Activated CD4-positive, alpha-beta T cell treated with anti-CD3 and anti-CD28 coated beads, Interleukin-2, amount 10 ng/mL, durations not matched to agents 24 days and 14 days (primary cell): Measurements from ENCODE around the gene AFAP1L1. TPM values are rescaled to one million over a fixed set of nuclear protein-coding genes. Genes with fewer than 3 reads are reported as not detected.

Source experiments
- DNase-seq: peaks from one replicate; pipeline ENCODE4 v3.0.0; 2022
- H3K27ac Mint-ChIP-seq: one replicate; pipeline ENCODE4 v1.8.0; 2022; ENCODE audit warnings: mild to moderate bottlenecking, mixed read lengths
- H3K27me3 Mint-ChIP-seq: one replicate; pipeline ENCODE4 v1.8.0; 2022; ENCODE audit warnings: mixed read lengths
- H3K36me3 Mint-ChIP-seq: one replicate; pipeline ENCODE4 v1.8.0; 2022; ENCODE audit warnings: low read depth, mild to moderate bottlenecking, mixed read lengths
- H3K4me1 Mint-ChIP-seq: one replicate; pipeline ENCODE4 v1.8.0; 2021; ENCODE audit warnings: mixed read lengths
- H3K4me3 Mint-ChIP-seq: one replicate; pipeline ENCODE4 v1.8.0; 2022; ENCODE audit warnings: mild to moderate bottlenecking, moderate library complexity, mixed read lengths
- H3K9me3 Mint-ChIP-seq: one replicate; pipeline ENCODE4 v1.8.0; 2021; ENCODE audit warnings: mixed read lengths
- intact Hi-C: fragments of 100-400 bp; cut with micrococcal nuclease; formaldehyde crosslinking; loops from one replicate; pipeline ENCODE4 v1.15.1; 2023
- total RNA-seq: library from RNA; stranded (reverse); gene quantifications from 2 replicates; pipeline ENCODE4 v1.2.3, GENCODE V29; 2022

The AFAP1L1 gene
- not detected in 2 replicates for total RNA-seq

DNA sequence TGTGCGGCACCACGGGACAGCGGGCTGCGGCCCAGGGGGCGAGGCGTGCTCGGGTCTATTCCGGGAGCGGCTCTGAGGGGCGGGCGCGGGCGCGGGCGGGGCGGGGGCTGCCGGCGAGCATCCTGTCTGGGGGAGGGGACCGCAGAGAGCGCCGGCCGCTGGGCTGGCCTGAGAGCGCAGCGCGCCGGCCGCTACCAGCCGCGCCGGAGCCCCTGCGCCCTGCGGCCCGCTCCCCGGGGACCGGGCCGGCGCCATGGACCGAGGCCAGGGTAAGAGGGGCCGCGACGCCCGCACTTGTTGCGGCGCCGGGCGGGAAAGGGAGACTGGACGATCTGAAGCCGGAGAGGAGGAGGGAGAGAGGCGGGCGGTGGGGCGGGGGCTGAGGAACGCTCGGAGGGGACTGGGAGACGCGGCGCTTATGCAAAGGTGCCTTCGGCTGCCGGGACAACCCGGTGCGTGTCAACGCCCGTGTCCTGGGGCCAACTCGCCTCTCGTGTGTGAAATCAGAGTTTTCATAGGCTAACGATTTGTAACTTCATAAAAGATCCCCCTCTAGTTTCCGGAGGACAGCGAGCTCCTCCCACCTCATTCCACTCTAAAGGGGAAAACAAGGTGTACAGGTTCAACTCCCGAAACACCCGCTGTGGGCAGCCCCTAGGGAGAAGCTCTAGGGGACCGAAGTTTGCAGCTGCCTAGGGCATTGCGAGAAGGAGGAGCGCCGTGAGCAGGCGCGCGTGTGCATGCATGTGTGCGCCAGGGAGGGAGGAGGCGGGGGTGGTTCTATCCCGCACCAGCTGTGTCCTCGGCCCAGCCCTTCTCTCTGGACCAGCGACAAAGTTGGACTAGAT lies at the start of gene AFAP1L1:
TSS of gene AFAP1L1 (plus strand) at position 144 of the 848 bp plus-strand sequence. CDS start at position 254, 110 bp downstream.
- DNase-seq, result peak; percentile 66
- Mint-ChIP-seq H3K27ac (no peak within 1 kb of the TSS), H3K27me3 (peaks cover 64% of the 10 kb centered on the region), H3K36me3 (no peaks in the 10 kb centered on the region), H3K4me1 (peaks cover 6% of the 10 kb centered on the region), H3K9me3 (no peaks in the 10 kb centered on the region), H3K4me3 (peak within 1 kb of the TSS; percentile 82)
- intact Hi-C loops, result no loop called here

DNA sequence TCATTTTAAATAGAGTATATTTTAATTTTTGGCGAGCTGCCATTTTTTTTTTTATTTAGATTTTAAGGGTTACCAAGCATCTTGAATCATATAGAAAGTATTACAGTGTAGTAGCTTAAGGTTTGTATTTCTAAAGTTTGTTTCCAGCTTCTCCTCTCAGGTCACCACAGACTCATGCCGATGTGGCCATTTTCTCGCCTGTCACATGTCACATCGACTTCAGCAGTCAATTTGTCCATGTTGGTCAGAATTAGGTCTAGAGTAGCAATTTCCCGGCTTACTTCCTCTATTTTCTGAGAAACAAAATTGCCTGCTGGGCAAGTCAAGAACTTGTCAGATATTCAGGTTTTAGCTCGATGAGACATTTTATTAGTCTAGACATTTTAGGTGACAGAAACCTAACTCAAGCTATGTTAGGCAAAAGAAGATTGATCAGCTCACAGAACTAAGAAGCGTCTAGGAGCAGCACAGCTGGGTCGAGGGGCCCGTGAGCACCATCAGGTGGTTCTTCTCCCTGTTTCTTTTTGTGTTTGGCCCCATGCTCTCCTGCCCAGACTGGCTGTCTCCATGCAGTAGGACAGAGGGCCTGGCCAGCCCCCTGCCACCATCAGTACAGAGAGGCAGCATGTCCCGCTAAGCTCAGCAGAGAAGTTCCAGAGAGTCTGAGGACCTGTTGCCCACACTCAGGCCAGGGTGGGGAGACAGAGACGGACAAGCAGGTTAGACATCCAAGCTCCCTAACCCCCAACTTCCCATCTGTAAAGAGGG lies 48.4 kb upstream of the AFAP1L1 start:
- no peaks in the 10 kb centered on the region for H3K9me3 Mint-ChIP-seq
- intact Hi-C loops, result no loop called here
- no peaks in the 10 kb centered on the region for H3K36me3 Mint-ChIP-seq
- no peak overlapping the region for H3K4me3 Mint-ChIP-seq
- H3K4me1 Mint-ChIP-seq, result no peaks in the 10 kb centered on the region
- DNase-seq, result no peak
- no peak overlapping the region for H3K27ac Mint-ChIP-seq
- H3K27me3 Mint-ChIP-seq, result no peaks in the 10 kb centered on the region

DNA sequence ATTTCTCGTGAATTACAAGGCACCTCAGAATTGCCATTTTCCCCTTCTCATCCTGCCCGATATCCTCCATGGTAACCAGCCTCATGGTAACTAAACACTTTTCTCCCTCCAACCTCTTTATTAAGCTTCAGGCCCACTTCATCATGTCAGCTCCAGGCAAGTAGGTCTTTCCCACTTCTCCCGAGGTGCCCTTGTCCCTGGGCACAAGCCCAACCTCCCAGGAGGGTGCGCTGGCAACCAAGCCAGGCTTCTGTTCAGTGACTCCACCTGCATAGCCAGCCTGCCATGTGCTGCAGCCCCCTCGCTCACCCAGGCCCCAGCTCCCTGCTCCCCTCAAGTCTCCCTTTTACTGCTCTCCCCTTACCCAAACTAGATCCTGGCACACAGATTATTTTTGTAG lies 47.4 kb upstream of the AFAP1L1 start:
- H3K9me3 Mint-ChIP-seq, result no peaks in the 10 kb centered on the region
- no peaks in the 10 kb centered on the region for H3K36me3 Mint-ChIP-seq
- intact Hi-C loops, result no loop called here
- no peak overlapping the region for H3K4me3 Mint-ChIP-seq
- no peak for DNase-seq
- H3K27me3 Mint-ChIP-seq, result peaks cover 4% of the 10 kb centered on the region
- H3K4me1 Mint-ChIP-seq, result peaks cover 2% of the 10 kb centered on the region
- no peak overlapping the region for H3K27ac Mint-ChIP-seq

DNA sequence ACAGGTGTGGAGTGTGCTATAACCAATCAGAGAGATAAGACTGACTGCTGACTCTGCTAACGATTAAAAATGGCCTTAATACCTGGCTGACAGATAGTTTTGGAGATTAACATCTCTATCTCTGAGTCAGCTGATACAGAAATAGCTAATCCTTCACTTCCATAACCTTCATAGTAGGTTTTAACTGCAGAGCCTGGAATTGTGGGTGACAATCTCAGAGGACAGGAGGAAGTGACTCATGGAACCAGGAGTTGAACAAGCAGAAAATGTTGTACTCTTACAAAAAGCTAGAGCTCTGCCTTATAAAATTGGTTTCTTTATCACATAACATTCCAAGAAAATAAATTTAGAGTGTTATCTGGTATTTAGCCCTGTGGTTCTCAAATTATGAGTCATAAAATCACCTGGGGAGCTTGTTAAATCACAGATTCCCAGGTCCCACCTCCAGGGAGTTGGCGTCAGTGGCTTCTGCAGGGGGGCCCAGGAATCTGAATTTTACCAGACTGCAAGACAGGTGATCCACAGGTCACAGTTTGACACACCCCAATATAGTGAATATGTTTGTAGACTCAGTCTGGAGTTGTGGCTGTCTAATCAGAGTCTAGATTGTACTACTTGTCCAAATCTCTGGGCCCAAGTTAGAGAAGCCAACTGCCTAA lies 44.4 kb upstream of the AFAP1L1 start:
- intact Hi-C loops, result no loop called here
- DNase-seq, result no peak
- no peaks in the 10 kb centered on the region for H3K9me3 Mint-ChIP-seq

DNA sequence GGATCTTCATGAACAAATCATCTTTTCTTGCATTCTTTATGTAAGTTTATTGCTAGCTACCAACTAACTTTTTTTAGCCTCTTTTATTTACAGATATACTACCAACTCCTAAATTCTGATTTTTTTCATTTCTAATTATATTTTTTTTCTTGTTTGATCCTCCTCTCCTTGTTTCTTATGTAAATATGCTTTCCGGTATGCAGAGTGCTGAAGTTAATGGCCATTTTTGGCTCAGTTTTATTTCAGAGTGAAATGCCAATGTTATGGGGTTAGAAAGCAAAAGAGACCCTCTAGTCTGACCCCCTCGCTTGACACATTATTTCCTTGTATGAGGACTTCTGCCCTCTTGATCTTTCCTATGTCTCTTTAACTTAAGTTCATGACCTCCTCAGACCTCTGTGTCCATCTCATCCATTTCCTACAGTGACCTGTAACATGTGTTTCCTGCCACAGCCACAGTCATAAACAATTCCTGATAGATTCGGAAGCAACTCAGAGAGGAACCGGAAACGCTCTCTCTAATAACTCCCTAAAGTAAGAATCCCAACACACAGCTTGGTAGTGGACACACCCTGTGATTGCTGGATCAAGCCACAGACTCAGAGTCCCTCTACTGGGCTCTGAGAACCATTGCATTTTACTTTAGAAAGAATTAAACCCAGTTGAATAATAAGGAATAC lies 42.9 kb upstream of the AFAP1L1 start:
- peaks cover 17% of the 10 kb centered on the region for H3K27me3 Mint-ChIP-seq
- no peak overlapping the region for H3K4me3 Mint-ChIP-seq
- H3K9me3 Mint-ChIP-seq, result no peaks in the 10 kb centered on the region
- H3K27ac Mint-ChIP-seq, result no peak overlapping the region
- no peak for DNase-seq
- intact Hi-C loops, result no loop called here
- H3K4me1 Mint-ChIP-seq, result peaks cover 2% of the 10 kb centered on the region
- H3K36me3 Mint-ChIP-seq, result no peaks in the 10 kb centered on the region

More for the DNA sequence above, 44.4 kb upstream of the AFAP1L1 start:
- Mint-ChIP-seq H3K4me3 (no peak overlapping the region), H3K27ac (no peak overlapping the region), H3K4me1 (peaks cover 2% of the 10 kb centered on the region), H3K36me3 (no peaks in the 10 kb centered on the region), H3K27me3 (peaks cover 7% of the 10 kb centered on the region)

DNA sequence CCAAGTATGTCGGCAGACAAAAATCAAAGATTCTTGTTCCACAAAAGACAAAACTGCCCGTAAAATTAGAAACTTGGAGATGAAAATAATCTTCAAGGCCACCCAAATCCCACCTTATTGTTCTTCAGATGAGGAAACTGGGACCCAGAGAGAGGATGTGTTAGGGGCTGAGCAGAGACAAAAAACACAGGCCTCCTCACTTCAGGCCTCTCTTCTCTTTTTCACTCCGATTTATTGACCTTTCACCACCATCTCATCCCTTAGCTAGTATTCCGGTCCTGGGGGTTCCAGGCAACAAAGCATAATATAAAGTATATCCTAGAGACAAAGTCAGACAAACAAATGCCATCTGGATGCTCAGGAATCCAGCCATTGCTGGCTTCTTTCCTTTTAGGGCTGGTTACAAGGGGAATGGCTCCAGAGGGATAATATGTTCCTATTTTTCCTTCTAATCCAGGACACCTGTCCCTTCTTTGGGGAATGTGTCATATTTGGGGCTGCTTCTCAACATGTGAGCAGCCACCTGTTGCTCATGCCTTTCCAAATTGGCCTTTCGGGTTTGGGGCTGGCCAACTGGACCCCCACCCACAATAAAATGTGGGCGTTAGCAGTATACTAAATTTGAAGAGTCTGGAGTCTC lies 42.2 kb upstream of the AFAP1L1 start:
- peaks cover 19% of the 10 kb centered on the region for H3K27me3 Mint-ChIP-seq
- no peak overlapping the region for H3K27ac Mint-ChIP-seq
- intact Hi-C loops, result no loop called here

DNA sequence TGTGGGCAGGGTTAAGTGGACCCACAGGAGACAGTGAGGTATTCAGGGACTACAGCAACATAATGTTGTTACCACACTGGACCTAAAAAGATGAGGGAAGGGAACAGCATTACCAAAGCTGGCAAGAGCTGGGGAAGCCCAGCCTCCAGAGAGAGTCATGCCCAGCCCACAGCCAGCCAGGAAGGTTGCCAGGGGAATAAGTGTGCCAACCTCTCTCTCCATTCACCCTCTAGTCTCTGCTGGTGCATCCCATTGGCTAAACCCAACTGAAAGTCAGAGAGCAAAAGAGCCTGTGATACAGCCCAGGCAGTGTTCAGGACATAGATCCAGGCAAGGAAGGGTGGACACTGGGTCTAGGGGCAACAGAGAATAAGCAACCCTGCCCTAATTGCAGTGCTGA lies 35.8 kb upstream of the AFAP1L1 start:
- Mint-ChIP-seq H3K9me3 (no peaks in the 10 kb centered on the region), H3K27me3 (peaks cover 29% of the 10 kb centered on the region), H3K4me1 (peaks cover 9% of the 10 kb centered on the region), H3K27ac (no peak overlapping the region), H3K36me3 (no peaks in the 10 kb centered on the region), H3K4me3 (no peak overlapping the region)
- DNase-seq, result no peak
- intact Hi-C loops, result no loop called here

More for the DNA sequence above, 42.2 kb upstream of the AFAP1L1 start:
- Mint-ChIP-seq H3K36me3 (no peaks in the 10 kb centered on the region), H3K4me3 (no peak overlapping the region), H3K4me1 (peaks cover 2% of the 10 kb centered on the region), H3K9me3 (no peaks in the 10 kb centered on the region)
- no peak for DNase-seq

DNA sequence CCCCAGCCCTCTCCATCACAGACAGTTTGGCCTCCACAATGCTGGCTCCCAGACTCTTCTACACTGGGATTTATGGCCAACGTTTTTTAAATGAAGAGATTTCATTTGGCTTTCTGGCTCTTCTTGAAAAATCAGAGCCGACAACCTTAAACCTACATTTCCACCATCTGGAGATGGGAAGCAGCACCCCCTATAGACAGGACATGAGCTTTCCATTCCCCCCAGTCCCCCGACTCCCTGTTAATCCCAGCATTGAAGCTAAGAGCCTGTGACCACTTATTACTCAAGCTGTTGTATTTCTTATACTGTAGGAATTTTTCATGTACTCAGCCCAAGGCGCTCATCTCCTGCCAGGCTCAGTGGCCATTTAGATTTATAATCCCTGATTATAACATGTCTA lies 34.0 kb upstream of the AFAP1L1 start:
- no peaks in the 10 kb centered on the region for H3K36me3 Mint-ChIP-seq
- no peaks in the 10 kb centered on the region for H3K9me3 Mint-ChIP-seq
- peaks cover 26% of the 10 kb centered on the region for H3K27me3 Mint-ChIP-seq
- intact Hi-C loops, result no loop called here
- DNase-seq, result no peak
- no peak overlapping the region for H3K27ac Mint-ChIP-seq
- H3K4me1 Mint-ChIP-seq, result peaks cover 13% of the 10 kb centered on the region
- no peak overlapping the region for H3K4me3 Mint-ChIP-seq

DNA sequence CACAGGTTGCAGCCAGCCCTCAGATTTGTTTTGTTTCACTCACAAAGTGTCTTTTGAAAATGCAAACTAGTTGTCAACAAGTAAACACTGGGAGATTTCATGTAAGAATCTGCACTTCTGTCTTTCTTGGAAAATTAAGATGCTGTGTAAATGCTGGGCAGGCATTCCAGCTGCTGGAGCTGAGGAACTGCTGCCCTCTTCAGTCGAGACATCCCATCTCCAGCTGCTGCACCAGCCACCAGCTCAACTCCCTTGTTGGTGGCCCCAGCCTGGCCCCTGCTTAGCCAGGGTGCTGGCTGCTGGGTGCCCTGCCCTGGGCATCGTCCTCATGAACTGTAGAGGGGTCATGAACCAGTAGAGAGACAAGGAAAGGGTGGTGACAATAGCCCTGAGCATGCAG lies 33.1 kb upstream of the AFAP1L1 start:
- Mint-ChIP-seq H3K27me3 (peaks cover 20% of the 10 kb centered on the region), H3K36me3 (no peaks in the 10 kb centered on the region), H3K4me3 (no peak overlapping the region), H3K9me3 (no peaks in the 10 kb centered on the region), H3K4me1 (peaks cover 13% of the 10 kb centered on the region), H3K27ac (no peak overlapping the region)
- DNase-seq, result no peak
- intact Hi-C loops, result no loop called here

DNA sequence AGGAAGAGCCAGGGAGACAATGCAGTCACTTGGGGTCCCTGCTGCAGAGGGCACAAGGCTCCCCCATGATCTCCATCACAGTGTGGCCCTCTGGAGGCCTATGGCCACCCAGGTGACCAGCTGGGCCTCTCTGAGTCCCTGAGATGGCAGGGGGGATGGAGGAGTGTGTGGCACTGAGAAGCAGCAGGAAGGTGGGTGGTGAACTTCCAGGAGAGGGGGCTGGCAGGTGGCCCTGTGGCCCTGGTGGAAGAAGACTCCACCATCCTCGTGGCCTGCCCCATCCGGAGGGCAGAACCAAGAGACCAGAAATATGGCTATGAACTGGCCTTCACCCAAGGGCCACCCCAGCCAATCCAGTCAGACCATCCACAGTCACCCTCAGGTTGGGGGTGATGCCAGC lies 31.7 kb upstream of the AFAP1L1 start:
- DNase-seq, result no peak
- Mint-ChIP-seq H3K4me3 (peak overlapping the region; percentile 10), H3K27ac (peak overlapping the region; percentile 79), H3K36me3 (no peaks in the 10 kb centered on the region), H3K27me3 (peaks cover 15% of the 10 kb centered on the region), H3K4me1 (peaks cover 13% of the 10 kb centered on the region), H3K9me3 (no peaks in the 10 kb centered on the region)
- intact Hi-C loops, result no loop called here

DNA sequence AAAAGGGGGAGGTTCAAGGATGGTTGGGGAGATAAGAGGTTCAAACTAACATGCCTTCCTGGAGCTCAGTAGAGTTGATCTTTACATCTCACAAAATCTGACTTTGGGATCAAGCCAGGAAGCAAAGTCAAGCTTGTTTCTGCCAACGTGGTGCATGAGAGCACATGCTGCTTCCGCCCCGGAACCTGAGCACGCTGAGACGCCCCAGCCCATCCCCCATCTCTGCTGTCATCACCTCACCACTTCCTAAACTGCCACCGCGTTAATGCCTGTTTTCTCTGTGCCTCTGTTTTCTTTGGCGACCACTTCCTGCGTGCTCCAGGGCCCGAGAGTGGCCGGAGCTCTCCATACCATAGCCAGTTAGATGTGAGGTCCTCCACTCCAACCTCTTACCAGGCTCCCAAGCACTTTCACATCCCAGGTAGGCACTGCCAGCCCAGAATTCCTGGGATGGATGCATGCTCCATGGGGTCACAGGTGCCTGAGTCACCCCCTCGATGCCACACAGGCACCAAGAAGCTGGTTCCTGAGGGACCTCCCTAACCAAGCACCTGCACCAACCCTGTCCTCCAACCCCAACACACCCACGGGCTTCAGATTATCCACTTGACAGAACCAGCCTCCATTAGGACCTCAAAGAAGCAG lies 31.2 kb upstream of the AFAP1L1 start:
- Mint-ChIP-seq H3K9me3 (no peaks in the 10 kb centered on the region), H3K27ac (peak overlapping the region; percentile 79), H3K4me1 (peaks cover 13% of the 10 kb centered on the region), H3K36me3 (no peaks in the 10 kb centered on the region), H3K4me3 (peak overlapping the region; percentile 10), H3K27me3 (peaks cover 17% of the 10 kb centered on the region)
- intact Hi-C loops, result no loop called here
- DNase-seq, result peak; percentile 92

DNA sequence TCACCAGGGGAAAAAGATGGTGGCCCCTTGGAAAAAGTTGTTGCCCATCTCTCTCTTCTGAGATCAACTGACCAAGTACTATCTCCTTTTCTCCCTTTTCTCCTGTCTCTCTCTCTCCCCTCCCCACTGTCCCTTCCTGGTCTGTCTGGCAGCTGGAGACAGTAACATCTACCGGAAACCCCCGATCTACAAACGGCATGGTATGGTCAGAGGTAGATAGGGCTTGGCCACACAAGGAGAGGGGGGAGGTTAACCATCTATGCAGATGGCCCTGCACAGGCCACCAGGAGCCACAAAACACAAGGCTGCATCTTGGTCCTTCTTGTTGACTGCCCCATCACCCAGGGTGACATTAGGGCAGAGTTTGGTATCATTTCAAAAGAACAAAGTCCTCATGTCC lies 29.3 kb upstream of the AFAP1L1 start:
- intact Hi-C loops, result no loop called here
- H3K27me3 Mint-ChIP-seq, result peaks cover 13% of the 10 kb centered on the region
- H3K9me3 Mint-ChIP-seq, result no peaks in the 10 kb centered on the region
- DNase-seq, result no peak
- no peaks in the 10 kb centered on the region for H3K36me3 Mint-ChIP-seq
- H3K27ac Mint-ChIP-seq, result no peak overlapping the region
- H3K4me1 Mint-ChIP-seq, result peaks cover 13% of the 10 kb centered on the region
- no peak overlapping the region for H3K4me3 Mint-ChIP-seq

DNA sequence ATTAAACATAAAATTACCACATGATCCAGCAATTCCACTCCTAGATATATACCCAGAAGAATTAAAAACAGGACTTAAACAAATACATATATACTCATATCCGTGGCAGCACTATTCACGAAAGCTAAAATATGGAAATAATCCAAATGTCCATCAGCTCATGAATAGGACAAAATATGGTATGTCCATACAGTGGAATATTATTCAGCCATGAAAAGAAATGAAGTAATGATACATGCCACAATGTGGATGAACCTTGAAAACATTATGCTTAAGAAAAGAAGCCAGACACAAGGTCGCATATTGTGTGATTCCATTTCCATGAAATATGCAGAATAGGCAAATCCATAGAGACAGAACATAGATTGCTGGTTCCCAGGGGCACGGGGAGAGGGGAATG lies 24.8 kb upstream of the AFAP1L1 start:
- H3K4me3 Mint-ChIP-seq, result no peak overlapping the region
- intact Hi-C loops, result no loop called here
- H3K9me3 Mint-ChIP-seq, result no peaks in the 10 kb centered on the region
- H3K27ac Mint-ChIP-seq, result no peak overlapping the region
- H3K36me3 Mint-ChIP-seq, result no peaks in the 10 kb centered on the region
- peaks cover 2% of the 10 kb centered on the region for H3K4me1 Mint-ChIP-seq
- no peak for DNase-seq
- peaks cover 9% of the 10 kb centered on the region for H3K27me3 Mint-ChIP-seq
